HuH-7 (cell line): Measurements from ENCODE around the gene FCHSD1.
"Not testable (repeated sequence)": the region's sequence is repeated elsewhere in the genome, so short reads cannot be mapped to it uniquely, and the experiment has no call there.

ENCODE experiments used
- DNase-seq: peaks from one replicate; pipeline ENCODE4 v3.0.0; 2011; ENCODE audit warnings: low spot score

FCHSD1 gene

DNA sequence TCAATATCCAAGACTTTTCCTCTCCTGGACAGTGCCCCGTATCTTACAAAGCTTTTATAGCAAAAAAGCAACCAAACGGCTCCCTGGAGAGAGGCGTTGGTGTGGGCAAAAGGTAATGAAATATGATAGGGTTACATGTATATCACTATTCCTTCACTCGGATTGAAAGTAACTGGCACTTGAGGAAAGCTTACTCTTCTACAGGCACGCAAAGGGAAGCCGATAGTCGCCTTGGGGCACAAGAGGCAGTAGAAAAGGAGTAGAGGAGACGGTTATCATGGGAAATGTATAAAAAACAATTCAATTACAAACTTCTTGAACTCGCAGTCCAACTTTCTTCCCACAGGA, 33.6 kb downstream of the FCHSD1 start:
- DNase-seq = no peak

DNA sequence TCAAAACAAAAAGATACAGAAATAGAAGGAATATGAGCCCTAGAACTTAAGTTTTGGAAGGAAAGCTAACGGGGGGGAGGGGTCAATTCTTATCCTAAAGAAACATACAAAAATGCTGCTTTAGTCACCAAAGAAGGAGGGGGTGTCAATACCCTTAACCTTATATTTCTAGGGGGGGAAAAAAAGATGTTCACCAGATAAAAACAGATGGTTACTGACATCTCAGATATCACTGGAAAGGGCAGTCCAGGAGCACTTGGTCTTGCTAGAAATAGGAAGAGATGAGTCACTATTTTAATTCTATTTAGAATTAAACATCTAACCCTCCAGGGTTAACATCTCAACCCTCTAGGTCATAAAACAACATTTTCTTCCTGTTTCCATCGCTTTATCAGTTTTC, 34.1 kb downstream of the FCHSD1 start:
- no peak for DNase-seq

DNA sequence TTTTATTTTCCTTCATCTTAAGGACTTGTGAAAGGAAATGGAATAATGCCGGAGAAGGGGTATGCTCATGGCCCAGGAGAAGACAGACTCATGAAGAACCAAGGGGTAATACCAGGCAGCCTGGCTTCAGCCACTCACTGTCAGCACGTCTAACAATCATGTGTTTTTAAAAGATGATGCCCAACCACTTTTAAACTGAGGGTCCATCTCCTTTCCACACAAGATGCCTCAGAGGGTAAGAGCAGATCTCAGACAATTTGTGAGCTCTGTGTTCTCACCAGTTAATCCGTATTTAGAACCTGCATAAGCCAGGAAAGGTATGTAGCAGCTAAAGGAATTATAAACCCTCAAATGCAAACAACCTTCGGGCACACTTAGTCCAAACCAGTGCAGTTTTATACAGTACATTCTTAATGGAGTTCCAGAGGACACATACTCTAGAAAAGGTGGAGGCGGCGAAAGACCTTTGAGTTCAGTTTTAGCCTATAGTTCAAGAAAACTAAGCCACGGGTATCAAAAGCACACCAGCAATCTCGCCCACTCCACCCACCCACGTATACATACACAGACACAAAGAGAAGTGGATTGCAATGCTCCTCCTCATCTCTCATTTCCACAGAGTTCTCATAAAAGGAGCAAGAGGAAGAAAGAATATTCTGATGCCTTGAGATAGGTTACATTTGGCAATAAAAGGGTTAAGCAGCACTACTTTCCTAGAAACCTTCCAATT, 35.1 kb downstream of the FCHSD1 start:
- DNase-seq = no peak

DNA sequence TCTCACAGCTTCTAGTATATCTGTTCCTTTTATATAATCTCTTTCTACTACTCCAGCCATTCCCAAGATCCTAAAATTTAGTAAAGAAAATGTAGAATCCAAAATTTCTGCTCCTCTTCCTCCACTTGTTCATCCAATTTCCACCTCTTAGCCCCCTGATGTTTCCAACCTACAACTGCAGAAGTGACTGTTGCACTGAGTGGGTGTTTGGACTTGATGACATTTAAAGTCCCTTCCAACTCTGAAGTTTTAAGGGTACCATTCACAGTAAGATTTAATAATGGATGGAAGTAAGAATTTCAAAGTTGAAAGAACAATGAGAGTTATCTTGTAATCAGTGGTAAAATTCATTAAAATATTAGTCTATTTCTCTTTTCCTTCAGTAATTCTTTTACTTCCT, 37.9 kb downstream of the FCHSD1 start:
- DNase-seq = no peak

DNA sequence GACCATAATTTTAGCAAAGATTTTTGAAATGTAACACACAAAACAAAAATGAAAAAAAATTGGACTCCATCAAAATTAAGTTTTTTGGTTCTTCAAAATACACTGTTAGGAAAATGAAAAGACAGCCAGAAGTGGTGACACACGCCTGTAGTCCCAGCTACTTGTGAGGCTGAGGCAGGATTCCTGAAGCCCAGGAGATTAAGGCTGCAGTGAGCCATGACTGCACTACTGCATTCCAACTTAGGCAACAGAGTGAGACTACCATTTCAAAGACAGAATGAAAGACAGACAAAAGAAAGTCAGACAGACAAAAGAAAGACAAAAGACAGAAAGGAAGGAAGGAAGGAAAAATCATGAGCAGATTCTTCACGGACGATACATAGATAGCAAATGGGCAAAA, 39.9 kb downstream of the FCHSD1 start:
- no peak for DNase-seq

DNA sequence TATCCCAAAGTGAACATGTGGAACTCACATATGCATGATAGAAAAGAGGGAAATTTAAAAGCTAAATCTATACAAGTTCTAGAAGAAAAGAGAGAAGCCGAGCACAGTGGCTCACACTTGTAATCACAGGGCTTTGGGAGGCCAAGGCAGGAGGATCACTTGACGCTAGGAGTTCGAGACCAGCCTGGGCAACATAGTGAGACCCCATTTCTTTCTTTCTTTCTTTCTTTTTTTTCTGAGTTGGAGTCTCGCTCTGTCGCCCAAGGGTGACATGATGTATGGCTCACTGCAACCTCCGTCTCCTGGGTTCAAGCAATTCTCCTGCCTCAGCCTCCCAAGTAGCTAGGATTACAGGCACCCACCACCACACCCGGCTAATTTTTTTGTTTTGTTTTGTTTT, 41.3 kb downstream of the FCHSD1 start:
- DNase-seq = not testable (repeated sequence)

DNA sequence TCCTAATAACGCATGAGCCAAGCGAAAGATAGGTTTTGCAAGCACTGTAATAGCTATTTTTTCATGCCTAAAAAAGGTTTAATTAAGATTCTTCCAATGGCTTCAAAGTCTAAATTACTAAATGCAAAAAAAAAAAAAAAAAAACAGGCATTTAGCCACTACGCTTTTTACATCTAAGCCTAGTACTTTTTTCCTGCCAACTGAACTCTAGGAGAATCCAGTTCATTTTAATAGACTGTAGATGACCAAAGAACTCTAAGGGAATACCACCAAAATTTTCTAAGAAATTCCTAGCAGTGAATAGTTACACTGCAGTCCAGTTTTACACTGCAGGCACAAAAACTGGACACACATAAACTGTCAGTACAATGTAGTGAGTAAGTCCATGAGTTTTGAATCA, 42.2 kb downstream of the FCHSD1 start:
- no peak for DNase-seq

DNA sequence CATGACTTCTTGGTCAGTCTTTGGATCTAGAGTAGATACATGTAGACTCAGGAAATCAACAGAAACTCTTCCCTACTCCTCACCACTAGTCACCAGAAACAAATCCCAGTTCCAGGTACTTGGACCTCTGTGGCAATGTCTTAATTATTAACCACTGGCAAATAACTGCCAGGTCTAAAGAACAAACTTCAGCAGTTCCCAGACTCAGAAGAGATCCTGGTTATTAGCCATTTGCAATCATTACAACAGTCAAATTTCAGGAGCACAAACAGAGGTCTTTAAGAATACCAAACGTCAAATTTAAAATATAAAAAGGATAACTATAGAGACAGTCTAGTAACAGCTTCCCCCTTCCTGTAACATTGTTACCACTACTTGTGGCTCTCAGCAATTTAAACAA, 42.7 kb downstream of the FCHSD1 start:
- peak; percentile 34 for DNase-seq

DNA sequence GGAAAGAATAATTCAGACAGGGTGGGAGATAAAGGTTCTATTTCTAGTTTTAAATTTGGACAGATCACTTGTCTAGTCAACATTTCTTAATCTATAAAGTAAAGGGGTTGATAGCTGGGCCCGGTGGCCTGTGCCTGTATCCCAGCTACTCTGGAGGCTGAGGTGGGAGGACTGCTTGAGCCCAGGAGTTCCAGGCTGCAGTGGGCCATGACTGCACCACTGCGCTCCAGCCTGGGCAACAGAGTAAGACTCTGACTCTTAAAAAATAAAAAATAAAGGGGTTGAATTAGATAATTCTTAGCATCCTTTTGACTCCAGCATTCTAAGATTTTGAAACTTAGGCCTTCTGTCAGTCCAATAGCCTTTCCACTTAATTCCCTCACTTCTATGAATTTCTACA, 43.2 kb downstream of the FCHSD1 start:
- DNase-seq = no peak

DNA sequence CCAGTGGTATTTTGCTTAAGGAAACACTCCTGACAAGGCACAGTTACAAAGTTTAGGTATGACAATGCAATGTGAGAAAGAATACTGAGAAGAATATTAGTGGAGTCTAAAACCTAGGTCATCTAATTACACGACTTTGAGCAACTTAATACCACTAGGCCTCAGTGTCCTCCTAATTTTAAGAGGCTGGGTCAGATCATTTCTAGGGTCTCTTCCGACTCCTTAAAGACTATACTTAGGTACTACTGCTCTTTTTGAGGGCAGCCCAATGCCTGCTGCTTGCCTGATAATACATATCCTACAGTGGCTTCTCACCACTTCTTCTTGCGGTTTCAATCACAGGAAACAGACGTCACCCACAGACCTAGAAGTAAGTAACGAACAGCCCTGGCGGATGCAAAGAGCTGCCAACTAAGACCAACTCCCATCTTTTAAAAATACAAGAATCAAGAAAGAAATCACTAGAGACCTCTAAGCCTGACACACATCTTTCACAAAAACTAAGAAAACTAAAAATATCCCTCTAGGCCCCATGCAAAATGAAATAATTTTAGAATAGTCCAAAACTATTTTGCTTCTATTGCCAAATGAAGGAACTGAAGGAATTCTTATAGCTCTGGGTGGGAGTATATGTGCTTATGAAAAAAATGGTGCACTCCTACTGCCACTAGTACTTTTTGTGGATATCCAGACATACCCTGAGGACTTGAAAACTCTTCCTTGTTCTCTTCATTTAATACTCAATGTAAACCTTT, 45.5 kb downstream of the FCHSD1 start:
- DNase-seq = no peak

DNA sequence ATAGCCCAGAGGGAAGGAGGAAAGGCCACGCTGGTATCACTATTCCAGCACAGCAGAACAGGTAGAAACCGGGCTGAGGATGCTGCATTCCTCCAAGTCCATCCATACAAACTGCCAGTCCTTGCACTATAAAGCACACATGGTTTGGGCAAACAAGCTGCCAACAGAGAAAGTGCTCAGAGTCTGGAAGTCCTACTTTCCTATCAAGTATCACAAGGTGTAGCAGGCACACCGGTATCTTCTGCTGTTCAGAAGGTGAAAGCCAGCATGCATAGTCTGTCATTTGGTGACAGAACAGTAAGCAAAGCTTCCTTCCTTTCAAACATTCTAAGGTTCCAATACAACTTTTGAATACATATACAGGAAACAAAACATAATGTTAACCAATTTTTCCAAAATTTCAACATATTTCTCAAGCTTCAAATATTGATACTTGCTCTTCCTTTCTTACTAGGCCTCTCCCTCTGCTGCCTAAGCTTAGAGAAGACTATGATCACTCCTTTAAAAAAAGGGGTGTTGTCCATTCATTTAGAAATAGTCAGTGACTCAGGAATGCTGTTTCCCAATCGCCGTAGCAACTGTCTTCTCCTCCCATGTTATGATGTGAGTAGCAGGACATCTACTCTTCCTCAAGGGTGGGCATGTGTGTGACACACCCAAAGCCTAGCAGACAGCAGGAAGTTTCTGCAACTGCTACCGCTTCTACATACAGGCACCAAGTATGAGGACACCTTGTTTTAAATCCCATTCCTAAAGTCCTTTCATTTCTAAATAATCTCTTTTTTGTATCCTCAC, 47.1 kb downstream of the FCHSD1 start:
- peak; percentile 12 for DNase-seq

DNA sequence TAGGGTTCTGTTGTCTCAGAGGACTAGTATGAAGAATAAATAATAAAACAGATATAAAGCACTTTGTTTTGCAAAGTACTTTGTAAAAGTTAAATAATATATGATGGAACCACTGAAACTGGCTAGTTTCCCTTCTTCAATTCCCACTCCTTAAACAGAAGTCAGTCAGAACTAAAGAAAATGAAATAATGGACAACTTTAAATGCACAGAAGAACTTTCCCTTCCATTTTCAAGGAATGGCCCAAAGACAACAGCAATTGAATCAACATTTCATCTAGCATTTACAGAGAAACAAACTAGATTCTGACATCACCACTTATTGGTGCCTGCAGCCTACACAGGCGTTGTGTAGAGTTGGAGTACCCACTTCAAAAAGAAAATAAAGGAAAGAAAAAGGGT, 48.6 kb downstream of the FCHSD1 start:
- no peak for DNase-seq

DNA sequence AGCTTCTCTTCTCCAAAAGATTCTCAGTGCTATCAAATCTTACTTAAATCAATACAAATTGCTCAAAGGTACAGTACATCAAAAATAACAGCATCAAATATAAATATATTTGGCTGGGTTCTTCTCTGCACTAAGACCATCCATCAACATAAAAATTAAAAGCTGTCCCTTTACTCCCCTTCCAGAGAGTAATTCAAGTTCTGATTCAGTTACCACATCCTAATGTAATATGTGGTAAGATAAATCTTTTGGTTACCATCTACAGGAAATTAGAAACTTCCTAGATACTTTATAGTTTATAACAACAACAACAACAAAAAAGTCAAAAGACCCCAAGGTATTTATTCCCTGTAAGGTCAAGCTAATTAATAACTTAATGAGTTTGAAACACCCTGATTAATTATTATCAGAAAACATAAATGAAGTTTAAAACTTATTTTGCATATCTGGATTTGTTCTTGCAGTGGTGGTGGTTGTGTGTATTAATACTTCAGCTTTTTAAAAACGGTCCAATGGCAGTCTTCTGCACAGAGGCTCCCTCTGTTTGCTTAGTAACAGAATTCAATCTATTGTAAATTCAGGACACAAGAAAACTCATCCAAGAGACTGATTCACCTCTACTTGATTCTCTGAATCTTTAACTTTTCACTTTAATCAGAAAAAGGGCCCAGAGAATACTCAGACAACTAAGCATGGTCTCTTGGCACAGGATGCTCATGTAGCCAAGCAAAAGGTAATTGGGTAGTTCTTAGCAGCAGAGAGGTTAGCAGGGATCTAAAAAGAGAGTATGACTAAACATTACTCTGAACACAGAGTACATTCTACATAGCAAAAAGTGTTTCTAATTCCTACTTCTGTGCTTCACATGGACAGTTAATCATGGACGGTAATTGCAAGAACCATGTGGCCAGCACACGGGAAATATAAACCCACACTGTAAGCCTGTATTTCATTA, 52.5 kb downstream of the FCHSD1 start:
- DNase-seq = no peak

DNA sequence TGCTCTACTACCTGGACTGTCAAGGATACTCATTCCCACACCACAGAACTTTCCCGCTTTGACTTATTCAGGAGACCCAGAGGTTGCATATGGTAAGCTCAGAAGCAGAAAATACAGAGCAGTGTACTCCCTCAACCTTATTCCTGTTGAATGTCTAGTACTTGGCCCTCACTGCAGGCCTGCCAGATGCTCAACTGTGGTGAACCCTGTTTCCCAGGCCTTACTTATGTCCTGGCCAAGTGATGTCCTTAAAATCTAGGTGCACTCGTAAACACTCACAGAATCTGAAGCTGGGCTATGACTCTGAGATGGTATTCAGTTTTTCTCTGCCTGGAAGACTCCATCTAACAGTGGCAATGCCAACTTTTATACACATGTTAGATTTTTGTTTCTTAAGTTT, 53.4 kb downstream of the FCHSD1 start:
- no peak for DNase-seq

DNA sequence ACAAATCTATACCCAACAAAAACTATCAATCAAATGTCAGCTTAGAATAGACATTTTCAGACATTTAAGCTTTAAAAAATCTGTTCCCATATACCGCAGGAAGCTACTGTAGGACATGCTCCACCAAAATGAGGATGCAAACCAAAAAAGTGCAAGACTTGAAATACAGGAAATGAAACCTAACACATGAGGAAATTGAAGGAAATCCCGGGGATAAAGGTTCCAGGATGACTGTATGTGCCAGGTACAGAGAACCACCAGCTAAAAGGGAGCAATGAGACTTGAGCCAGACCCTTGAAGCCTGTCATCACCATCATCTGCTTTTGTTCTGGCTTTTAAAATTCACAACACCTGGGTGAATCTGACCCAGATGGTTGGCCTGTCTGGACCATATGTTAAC, 53.8 kb downstream of the FCHSD1 start:
- DNase-seq = no peak

DNA sequence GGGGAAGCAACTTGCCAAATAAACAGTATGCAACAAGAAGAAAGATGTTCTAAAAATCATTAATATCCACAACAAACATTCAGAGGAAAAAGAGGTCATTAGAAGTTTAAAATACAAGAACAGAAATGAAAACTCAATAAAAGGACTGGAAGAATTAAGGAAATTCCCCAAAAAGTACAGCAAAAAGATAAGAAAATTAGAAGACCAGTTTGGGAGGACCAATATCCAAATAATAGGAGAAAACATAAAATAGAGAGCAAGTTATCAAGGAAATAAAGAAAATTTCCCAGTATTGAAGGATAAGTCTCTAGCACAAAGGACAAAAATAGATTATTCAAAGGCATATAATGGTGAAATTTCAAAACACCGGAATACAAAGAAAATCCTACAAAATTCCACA, 54.4 kb downstream of the FCHSD1 start:
- no peak for DNase-seq

DNA sequence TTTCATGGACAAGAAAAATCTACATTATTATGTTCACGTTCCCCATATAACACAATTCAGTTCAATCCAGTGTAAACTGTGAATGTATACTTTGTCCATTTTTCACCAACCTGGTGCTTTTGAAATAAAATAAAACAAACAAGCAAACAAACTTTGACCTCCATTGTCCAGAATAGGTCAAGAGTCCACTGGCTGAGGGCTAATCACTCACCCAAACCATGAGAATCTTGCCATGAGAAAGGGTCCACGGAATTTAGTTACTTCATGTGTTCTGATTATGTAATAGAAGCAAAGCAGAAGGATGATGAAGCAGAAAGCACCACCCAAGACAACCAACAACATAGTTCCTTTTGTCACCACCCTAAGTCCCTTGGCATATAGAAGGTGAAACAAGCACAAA, 61.1 kb downstream of the FCHSD1 start:
- DNase-seq = peak; percentile 15
